Measurements from ENCODE around the gene DLX6.

DNA sequence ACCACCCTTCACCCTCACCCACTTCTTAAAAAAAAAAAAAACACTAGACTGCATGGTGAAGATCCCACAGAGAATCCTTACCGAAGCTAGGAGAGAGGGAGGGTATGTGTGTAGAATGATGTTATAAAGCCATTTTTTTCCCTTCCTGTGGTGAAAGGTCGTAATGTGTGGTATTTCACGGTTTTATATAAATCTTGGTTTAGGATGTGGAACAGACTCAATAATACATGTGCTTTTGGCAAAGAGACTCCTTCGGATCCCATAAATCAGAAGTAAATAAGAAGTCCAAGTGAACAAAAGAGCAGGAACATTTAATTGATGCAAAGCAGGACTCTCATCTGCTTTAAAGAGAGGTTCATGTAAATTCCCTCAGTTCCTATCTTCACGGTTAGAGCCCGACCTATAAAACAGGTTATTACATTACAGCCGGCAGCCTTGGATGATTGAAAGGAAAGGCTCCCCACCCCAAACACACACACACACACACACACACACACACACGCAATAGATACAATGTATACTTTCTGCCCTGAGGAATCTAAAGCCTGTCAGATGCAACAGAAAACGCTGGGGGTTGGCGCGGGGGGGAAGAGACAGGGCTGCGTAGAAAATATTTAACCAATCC lies 10.5 kb downstream of the DLX6 start:
- TF ChIP-seq, protein P1, sequence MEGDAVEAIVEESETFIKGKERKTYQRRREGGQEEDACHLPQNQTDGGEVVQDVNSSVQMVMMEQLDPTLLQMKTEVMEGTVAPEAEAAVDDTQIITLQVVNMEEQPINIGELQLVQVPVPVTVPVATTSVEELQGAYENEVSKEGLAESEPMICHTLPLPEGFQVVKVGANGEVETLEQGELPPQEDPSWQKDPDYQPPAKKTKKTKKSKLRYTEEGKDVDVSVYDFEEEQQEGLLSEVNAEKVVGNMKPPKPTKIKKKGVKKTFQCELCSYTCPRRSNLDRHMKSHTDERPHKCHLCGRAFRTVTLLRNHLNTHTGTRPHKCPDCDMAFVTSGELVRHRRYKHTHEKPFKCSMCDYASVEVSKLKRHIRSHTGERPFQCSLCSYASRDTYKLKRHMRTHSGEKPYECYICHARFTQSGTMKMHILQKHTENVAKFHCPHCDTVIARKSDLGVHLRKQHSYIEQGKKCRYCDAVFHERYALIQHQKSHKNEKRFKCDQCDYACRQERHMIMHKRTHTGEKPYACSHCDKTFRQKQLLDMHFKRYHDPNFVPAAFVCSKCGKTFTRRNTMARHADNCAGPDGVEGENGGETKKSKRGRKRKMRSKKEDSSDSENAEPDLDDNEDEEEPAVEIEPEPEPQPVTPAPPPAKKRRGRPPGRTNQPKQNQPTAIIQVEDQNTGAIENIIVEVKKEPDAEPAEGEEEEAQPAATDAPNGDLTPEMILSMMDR (conservative IDR thresholded peaks at IDR 0.05): no peak
- no peak for TF ChIP-seq ZFX (IDR thresholded peaks at IDR 0.05)

Measured in C4-2B (cell line).